MV-4-11 (cell line): ENCODE data around the gene INO80C.
"Not testable (repeated sequence)": the region's sequence is repeated elsewhere in the genome, so short reads cannot be mapped to it uniquely, and the experiment has no call there.

ENCODE experiments used
- DNase-seq: peaks from one replicate; lab custom pipeline; 2025; lab: John Stamatoyannopoulos, UW

INO80C gene

DNA sequence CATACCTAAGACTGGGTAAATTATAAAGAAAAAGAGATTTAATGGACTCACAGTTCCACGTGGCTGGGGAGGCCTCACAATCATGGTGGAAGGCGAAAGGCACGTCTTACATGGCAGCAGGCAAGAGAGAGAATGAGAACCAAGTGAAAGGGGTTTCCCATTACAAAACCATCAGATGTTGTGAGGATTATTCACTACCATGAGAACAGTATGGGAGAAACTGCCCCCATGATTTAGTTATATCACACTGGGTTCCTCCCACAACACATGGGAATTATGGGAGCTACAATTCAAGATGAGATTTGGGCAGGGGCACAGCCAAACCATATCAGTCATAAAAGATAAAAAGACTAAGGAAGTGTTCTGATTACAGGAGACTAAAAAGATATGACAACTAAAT, 8.5 kb downstream of the INO80C start:
- not testable (repeated sequence) for DNase-seq

GRCh38 chr18:35488396-35488795, 9.4 kb downstream of the INO80C start:
- not testable (repeated sequence) for DNase-seq

DNA sequence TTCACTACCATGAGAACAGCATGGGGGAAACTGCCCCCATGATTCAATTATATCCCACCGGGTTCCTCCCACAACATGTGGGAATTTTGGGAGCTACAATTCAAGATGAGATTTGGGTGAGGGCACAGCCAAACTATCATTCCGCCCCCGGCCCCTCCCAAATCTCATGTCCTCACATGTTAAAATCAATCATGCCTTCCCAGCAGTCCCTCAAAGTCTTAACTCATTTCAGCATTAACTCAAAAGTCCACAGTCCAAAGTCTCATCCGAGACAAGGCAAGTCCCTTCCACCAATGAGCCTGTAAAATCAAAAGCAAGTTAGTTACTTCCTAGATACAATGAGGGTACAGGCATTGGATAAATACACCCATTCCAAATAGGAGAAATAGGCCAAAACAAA, 10.2 kb downstream of the INO80C start:
- DNase-seq: not testable (repeated sequence)

GRCh38 chr18:35485852-35486251, 11.9 kb downstream of the INO80C start:
- DNase-seq: no peak

DNA sequence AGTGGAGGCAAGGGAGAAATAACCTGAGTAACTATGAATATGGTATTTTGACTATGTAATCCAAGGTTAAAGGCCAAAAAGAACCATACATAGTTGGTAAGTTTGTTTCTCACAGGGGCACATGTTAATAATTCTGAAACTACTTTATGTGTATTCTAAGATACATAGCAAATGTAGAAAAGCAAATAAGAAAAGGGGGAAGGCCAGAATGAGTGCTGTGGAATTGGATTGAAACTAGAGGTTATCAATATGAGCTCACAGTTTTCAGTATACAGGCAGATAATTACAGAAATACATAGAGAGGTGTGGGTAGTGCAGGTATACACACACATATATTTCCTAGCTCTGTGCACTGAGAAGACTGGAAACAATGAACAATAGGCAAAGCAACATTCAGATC, 13.7 kb downstream of the INO80C start:
- DNase-seq: no peak

- DNase-seq: no peak
Measured at GRCh38 chr18:35481960-35482366, 15.8 kb downstream of the INO80C start.

DNA sequence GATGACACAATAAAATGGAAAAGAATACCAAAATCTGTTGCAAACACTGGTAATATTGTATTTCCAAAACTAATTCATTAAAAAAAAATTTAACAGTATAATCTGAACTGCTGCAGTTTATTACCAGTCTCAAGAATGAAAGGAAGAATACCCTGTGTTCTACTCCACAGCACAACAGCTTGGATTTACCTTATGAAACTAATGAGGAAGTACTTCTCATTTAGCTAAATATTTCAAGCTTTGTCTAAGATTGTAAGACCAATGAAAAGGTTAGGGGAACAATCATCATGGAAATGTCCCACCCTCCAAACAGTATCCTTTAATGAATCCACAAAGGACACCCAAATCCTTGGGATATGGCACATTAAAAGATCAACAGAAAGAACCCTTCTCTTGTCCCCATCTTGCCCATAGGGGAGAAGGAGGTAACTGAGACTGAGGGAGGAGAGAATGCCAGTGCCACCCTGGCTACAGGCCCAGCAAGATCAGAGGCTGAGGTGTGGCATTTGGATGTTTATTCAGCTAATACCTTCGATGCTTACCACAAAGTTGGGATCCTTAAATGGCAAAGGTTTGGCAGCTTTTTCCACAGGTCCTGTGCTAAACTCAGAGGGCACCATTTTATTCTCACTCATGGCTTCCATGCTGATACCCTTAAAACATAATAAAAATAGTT, 17.7 kb downstream of the INO80C start:
- no peak for DNase-seq

DNA sequence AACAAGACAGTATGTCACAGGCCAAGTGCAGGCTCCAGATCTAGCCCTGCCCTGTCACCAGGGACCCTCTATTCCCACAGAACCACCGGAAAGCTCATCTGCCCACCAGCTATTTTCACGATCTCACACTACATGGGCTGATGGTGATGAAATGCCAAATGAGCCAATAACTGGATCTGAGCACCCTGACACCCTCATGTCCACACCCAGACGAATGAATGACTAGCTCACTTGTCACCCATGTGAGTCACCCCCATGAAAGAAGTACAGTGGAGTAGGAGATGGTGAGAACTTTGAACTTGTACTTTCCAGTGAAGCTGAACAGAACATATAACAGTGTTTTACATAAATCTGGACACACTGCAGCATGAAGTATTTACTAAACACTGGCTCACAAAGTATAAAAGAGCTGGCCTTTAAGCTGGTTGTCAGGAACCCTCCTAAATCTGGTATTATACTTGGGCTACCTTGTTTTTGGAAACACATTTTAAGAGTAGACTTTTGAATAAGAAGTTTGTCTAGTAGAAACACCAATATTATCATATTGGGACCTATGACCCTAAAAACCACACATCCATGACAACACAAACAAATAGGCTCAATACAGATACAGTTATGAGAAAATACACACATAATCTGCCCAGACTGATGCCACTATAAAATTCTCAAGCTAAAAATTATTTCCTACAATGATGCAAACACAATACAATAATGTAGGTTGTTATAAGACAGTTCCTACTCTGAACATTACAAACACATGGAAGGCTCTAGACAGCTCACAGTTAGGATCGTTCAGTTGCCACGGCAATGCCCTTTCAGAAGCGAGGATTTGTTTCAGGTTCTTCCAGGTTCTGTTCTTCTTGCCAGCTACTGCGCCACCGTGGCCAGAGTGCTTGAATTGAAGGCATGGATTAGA, 19.0 kb downstream of the INO80C start:
- peak; percentile 84 for DNase-seq

GRCh38 chr18:35477974-35478373, 19.8 kb downstream of the INO80C start:
- DNase-seq: no peak

DNA sequence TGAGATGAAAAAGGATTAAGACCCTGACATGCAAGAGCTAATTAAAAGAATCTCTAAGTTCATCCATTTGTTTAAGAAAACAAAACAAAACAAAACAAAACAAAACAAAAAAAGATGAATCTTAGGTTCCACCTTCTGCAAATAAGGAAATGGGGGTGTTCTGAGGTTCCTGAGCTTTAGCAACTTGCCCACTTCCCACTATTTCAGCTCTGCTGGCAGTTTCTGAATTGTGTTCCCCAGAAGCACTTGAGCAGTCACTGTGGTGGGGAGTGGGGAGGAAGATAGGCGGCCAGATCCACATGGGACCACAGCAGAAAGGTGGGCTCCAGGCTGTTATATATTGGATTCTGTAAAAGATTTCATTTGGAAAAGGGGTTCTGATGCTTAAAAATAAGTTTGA, 20.3 kb downstream of the INO80C start:
- DNase-seq: peak; percentile 73

DNA sequence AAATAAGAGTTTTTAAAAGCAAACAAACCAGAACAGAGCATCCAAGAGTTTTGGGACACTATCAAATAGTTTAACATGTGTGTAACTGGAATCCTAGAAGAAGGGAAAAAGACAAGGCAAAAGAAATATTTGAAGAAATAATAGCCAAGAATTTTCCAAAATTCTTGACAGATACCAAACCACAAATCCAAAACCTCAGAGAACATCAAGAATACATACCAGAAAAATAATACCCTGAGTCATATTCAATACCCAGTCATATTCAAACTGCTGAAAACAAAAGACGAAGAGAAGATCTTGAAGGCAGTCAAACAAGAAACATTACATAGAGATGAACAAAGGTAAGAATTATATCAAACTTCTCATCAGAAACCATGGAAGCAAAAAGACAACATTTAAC, 22.9 kb downstream of the INO80C start:
- DNase-seq: no peak

- DNase-seq: no peak
Measured at GRCh38 chr18:35473562-35473961, 24.2 kb downstream of the INO80C start.

DNA sequence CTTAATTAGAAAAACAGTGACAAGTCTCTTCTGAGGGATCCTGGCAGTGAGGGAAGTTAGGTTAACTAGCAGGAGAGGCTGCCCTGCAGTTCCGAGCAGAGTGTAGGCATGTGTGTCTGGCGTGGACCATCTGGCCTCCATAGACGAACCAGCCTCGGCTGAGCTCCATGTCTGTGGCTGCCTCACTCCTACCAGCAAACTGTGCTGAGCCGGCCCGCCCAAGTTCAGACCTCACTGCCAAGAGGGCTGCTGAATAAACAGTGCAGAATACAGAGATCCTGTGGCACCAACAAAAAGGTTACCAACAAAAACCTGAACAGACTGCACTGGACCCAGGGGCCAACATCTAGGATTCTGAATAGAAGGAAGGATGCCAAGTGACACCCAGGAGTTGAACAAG, 27.3 kb downstream of the INO80C start:
- DNase-seq: no peak

GRCh38 chr18:35469725-35470124, 28.0 kb downstream of the INO80C start:
- DNase-seq: no peak

- DNase-seq: no peak
Measured at GRCh38 chr18:35468711-35469110, 29.0 kb downstream of the INO80C start.

DNA sequence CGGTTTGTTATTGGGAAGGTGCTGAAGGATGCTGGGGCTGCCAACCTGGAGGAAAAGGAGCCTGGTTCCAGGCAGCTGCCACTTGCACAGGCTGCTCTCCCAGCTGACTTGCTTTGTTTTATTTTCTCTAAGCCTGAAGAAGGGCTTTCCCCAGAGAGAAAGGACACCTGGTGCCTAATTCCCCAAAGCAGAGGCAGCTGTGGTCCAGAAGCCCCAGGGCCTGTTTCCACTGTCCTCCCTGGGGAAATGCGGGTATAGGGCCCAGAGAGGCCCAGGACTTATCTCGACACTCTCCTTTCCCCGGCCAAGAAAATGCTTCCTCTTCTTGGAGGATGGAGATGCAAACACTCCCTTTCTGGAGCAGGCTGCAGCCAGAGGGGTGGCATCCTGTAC, 30.1 kb downstream of the INO80C start:
- no peak for DNase-seq

DNA sequence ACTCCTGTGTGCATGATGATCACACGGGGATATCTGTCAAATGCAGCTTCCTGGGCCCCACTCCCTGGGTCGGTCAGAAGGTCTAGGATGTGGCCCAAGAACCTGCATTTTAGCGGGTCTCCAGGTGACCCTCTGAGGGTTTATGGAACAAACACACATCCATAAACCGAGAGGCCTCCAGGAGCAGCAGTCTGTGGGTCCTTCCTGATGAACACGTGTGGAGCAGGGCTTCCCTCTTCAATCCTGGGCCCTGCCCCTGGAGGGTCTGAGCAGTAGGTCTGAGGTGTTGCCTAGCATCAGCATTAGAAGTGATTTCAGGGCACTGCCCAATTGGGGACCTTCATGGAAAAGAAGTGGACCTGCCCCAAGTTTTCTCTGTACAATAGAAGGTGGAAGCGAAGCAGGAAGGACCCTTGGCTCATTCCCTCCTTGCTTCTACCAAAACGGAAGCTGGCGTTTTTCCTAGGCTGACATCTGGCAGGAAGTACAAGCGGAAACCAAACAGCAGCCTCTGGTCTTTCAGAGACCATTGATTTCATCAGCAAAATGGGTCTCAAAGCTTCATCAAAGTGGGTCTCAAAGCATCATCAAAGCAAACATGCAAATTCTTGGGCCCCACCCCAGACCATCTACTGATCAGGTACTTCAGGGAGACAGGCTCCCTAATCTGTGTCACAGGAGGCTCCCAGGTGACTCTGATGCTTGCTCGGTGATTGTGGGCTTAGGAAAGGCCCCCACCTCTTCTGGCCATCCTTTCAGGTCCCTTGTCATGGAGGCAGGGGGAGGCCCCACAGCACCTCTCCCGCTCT, 30.7 kb downstream of the INO80C start:
- no peak for DNase-seq

DNA sequence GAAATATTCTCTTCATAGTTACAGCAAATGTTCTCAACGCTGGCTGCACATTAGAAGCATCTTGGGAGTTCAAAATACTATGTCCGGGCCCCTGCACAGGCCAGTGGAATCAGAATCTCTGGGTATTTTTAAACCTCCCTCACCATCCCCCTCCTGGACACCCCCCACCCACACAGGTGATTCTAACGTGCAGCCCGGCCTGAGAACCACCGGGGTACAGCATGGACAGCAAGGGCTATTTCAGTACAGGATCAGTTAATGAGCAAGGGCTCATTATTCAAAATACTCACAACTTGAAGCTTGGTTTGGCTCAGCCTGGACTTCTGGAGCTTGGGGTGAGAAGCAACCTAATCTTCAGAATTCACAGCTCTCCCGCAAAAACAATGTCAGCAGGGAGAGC, 31.4 kb downstream of the INO80C start:
- DNase-seq: no peak

- DNase-seq: no peak
Measured at GRCh38 chr18:35465329-35465728, 32.4 kb downstream of the INO80C start.

DNA sequence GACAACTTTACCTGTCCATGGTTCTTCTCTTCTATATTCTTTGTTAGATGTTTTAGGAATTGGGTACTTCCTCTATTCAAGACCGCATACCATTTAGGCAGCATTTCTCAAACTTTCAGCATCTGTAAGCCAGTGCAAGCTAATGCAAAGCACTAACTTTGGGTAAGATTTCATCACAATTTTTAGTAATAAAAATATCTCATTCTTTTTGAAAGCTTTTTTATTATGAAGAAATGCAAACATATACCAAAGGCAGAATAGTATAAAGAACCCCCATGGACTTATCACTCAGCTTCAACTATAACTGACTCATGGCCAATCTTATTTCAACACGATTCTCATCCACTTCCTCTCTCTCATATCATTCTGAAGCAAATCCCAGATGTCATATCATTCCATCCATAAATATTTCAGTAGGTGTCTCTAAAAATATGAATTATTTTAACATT, 32.9 kb downstream of the INO80C start:
- DNase-seq: peak; percentile 65

- DNase-seq: no peak
Measured at GRCh38 chr18:35463827-35464226, 33.9 kb downstream of the INO80C start.

GRCh38 chr18:35463050-35463449, 34.7 kb downstream of the INO80C start:
- no peak for DNase-seq
